T-helper 2 cell treated with Interferon-gamma antibody and Interleukin-4, amounts not matched to agents 5 μg/mL and 100 μg/mL, for 36 hours (primary cell): ENCODE measurements around the gene CCNB2.
A peak's percentile ranks its signal among the peaks of the same experiment; 100 is the strongest.
"Not testable (repeated sequence)": the region's sequence is repeated elsewhere in the genome, so short reads cannot be mapped to it uniquely, and the experiment has no call there.

Experiments
- DNase-seq: peaks from one replicate; pipeline ENCODE4 v3.0.0; 2021; ENCODE audit warnings: low spot score
- H3K27ac Mint-ChIP-seq: one replicate; pipeline ENCODE4 v1.8.0; 2021; ENCODE audit warnings: mild to moderate bottlenecking, mixed read lengths
- H3K27me3 Mint-ChIP-seq: one replicate; pipeline ENCODE4 v1.8.0; 2021; ENCODE audit warnings: low read depth, mixed read lengths
- H3K36me3 Mint-ChIP-seq: one replicate; pipeline ENCODE4 v1.8.0; 2021; ENCODE audit warnings: low read depth, mixed read lengths
- H3K4me1 Mint-ChIP-seq: one replicate; pipeline ENCODE4 v1.8.0; 2021; ENCODE audit warnings: low read depth, mixed read lengths
- H3K4me3 Mint-ChIP-seq: one replicate; pipeline ENCODE4 v1.8.0; 2022; ENCODE audit warnings: mild to moderate bottlenecking, moderate library complexity, mixed read lengths
- H3K9me3 Mint-ChIP-seq: one replicate; pipeline ENCODE4 v1.8.0; 2021; ENCODE audit warnings: mixed read lengths

CCNB2 gene

GRCh38 chr15:59116141-59116540, 11.2 kb downstream of the CCNB2 start:
- DNase-seq: no peak
- Mint-ChIP-seq H3K4me3 (no peak overlapping the region), H3K27ac (no peak overlapping the region), H3K9me3 (no peaks in the 10 kb centered on the region), H3K27me3 (no peaks in the 10 kb centered on the region), H3K4me1 (no peaks in the 10 kb centered on the region), H3K36me3 (peaks cover 64% of the 10 kb centered on the region)

DNA sequence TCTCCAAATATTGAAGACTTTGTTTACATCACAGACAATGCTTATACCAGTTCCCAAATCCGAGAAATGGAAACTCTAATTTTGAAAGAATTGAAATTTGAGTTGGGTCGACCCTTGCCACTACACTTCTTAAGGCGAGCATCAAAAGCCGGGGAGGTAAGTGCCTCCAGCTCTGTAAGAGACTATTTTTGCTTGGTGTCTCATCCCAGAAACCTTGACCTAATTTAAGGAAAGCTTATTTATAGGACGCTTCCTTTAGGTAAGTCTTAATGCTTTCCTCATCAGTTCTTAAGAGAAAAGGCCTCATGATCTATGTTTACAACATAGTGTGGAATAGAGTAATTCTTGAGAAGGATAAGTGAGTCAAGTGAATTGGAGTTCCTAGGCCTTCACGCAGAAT, 11.8 kb downstream of the CCNB2 start:
- Mint-ChIP-seq H3K36me3 (peaks cover 62% of the 10 kb centered on the region), H3K27ac (no peak overlapping the region), H3K27me3 (no peaks in the 10 kb centered on the region), H3K4me1 (no peaks in the 10 kb centered on the region), H3K4me3 (no peak overlapping the region), H3K9me3 (no peaks in the 10 kb centered on the region)
- no peak for DNase-seq

DNA sequence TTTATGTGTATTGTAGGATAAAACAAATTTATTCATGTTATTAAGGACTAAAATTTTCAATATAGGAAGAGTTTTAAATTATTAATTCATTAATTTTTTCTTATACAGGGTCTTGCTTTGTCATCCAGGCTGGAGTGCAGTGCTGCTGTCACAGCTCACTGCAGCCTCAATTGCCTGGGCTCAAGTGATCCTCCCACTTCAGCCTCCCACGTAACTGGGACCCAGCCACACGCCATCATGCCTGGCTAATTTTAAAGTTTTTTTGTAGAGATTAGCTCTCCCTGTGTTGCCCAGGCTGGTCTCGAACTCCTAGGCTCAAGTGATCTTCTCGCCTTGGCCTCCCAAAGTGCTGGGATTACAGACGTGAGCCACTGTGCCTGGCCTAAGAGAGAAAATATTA, 14.7 kb downstream of the CCNB2 start:
- H3K4me1 Mint-ChIP-seq: no peaks in the 10 kb centered on the region
- H3K4me3 Mint-ChIP-seq: no peak overlapping the region
- no peak for DNase-seq
- H3K27me3 Mint-ChIP-seq: no peaks in the 10 kb centered on the region
- no peaks in the 10 kb centered on the region for H3K9me3 Mint-ChIP-seq
- H3K27ac Mint-ChIP-seq: no peak overlapping the region
- H3K36me3 Mint-ChIP-seq: peaks cover 65% of the 10 kb centered on the region

GRCh38 chr15:59120937-59121336, 16.0 kb downstream of the CCNB2 start:
- H3K36me3 Mint-ChIP-seq: peaks cover 62% of the 10 kb centered on the region

GRCh38 chr15:59124261-59124660, 19.3 kb downstream of the CCNB2 start:
- Mint-ChIP-seq H3K4me1 (peaks cover 9% of the 10 kb centered on the region), H3K9me3 (peaks cover 16% of the 10 kb centered on the region), H3K36me3 (peaks cover 72% of the 10 kb centered on the region), H3K27ac (no peak overlapping the region), H3K27me3 (no peaks in the 10 kb centered on the region), H3K4me3 (no peak overlapping the region)
- DNase-seq: no peak

More at GRCh38 chr15:59120937-59121336, 16.0 kb downstream of the CCNB2 start:
- no peaks in the 10 kb centered on the region for H3K9me3 Mint-ChIP-seq
- no peak for DNase-seq
- no peak overlapping the region for H3K4me3 Mint-ChIP-seq
- no peaks in the 10 kb centered on the region for H3K27me3 Mint-ChIP-seq
- H3K27ac Mint-ChIP-seq: no peak overlapping the region
- H3K4me1 Mint-ChIP-seq: no peaks in the 10 kb centered on the region

DNA sequence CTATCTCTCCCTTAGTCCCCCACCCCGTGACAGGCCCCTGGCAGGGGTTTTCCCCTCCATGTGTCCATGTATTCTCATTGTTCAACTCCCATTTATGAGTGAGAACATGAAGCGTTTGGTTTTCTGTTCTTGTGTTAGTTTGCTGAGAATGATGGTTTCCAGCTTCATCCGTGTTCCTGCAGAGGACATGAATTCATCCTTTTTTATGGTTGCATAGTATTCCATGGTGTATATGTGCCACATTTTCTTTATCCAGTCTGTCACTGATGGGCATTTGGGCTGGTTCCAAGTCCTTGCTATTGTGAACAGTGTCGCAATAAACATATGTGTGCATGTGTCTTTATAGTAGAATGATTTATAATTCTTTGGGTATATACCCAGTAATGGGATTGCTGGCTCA, 20.7 kb downstream of the CCNB2 start:
- H3K4me1 Mint-ChIP-seq, H3K27ac Mint-ChIP-seq, H3K4me3 Mint-ChIP-seq, H3K27me3 Mint-ChIP-seq, DNase-seq: not testable (repeated sequence)
- Mint-ChIP-seq H3K36me3 (peaks cover 78% of the 10 kb centered on the region), H3K9me3 (peaks cover 27% of the 10 kb centered on the region)

GRCh38 chr15:59127255-59127654, 22.3 kb downstream of the CCNB2 start:
- not testable (repeated sequence) for H3K27ac Mint-ChIP-seq, DNase-seq, H3K27me3 Mint-ChIP-seq, H3K4me1 Mint-ChIP-seq, H3K4me3 Mint-ChIP-seq
- Mint-ChIP-seq H3K9me3 (peaks cover 27% of the 10 kb centered on the region), H3K36me3 (peaks cover 89% of the 10 kb centered on the region)

- Mint-ChIP-seq H3K4me1 (peaks cover 9% of the 10 kb centered on the region), H3K9me3 (peaks cover 27% of the 10 kb centered on the region), H3K27me3 (no peaks in the 10 kb centered on the region), H3K36me3 (peaks cover 81% of the 10 kb centered on the region), H3K4me3 (no peak overlapping the region), H3K27ac (no peak overlapping the region)
- no peak for DNase-seq
These were observed 26.5 kb downstream of the CCNB2 start for GRCh38 chr15:59131456-59131855.

GRCh38 chr15:59131969-59132562, 27.1 kb downstream of the CCNB2 start:
- Mint-ChIP-seq H3K27ac (no peak overlapping the region), H3K36me3 (peaks cover 74% of the 10 kb centered on the region), H3K4me3 (no peak overlapping the region), H3K27me3 (no peaks in the 10 kb centered on the region), H3K9me3 (peaks cover 26% of the 10 kb centered on the region), H3K4me1 (peaks cover 9% of the 10 kb centered on the region)
- DNase-seq: no peak

GRCh38 chr15:59133929-59134427, 29.0 kb downstream of the CCNB2 start:
- Mint-ChIP-seq H3K36me3 (peaks cover 66% of the 10 kb centered on the region), H3K27ac (no peak overlapping the region), H3K27me3 (no peaks in the 10 kb centered on the region), H3K4me3 (no peak overlapping the region), H3K4me1 (peaks cover 12% of the 10 kb centered on the region), H3K9me3 (peaks cover 14% of the 10 kb centered on the region)
- DNase-seq: no peak

- H3K36me3 Mint-ChIP-seq: peaks cover 47% of the 10 kb centered on the region
- DNase-seq: peak; percentile 18
These were observed 32.6 kb downstream of the CCNB2 start for GRCh38 chr15:59137566-59137965.

DNA sequence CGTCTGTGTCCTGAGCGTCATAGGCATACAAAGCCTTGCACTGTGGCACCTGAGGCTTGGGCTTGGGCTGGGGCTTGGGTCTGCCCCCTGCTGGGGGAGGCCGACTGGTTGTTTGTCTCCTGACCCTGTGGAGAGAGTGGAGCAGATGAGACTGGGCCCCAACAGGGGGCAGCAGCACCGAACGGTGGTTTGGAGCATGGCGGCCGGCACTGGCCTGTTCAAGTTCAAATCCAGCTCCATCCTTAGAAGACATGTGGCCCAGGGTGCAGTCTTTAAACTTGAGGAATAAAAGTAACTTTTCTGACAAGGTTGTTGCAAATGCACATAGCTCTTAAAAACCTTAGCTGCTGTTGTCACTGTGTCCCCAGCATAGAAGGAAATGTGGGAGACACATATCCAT, 33.3 kb downstream of the CCNB2 start:
- DNase-seq: peak; percentile 34
- Mint-ChIP-seq H3K36me3 (peaks cover 43% of the 10 kb centered on the region), H3K9me3 (no peaks in the 10 kb centered on the region), H3K27ac (no peak overlapping the region), H3K4me1 (peaks cover 27% of the 10 kb centered on the region), H3K27me3 (no peaks in the 10 kb centered on the region), H3K4me3 (no peak overlapping the region)

More at GRCh38 chr15:59137566-59137965, 32.6 kb downstream of the CCNB2 start:
- peaks cover 27% of the 10 kb centered on the region for H3K4me1 Mint-ChIP-seq
- no peak overlapping the region for H3K4me3 Mint-ChIP-seq
- H3K27ac Mint-ChIP-seq: no peak overlapping the region
- H3K9me3 Mint-ChIP-seq: no peaks in the 10 kb centered on the region
- H3K27me3 Mint-ChIP-seq: no peaks in the 10 kb centered on the region

DNA sequence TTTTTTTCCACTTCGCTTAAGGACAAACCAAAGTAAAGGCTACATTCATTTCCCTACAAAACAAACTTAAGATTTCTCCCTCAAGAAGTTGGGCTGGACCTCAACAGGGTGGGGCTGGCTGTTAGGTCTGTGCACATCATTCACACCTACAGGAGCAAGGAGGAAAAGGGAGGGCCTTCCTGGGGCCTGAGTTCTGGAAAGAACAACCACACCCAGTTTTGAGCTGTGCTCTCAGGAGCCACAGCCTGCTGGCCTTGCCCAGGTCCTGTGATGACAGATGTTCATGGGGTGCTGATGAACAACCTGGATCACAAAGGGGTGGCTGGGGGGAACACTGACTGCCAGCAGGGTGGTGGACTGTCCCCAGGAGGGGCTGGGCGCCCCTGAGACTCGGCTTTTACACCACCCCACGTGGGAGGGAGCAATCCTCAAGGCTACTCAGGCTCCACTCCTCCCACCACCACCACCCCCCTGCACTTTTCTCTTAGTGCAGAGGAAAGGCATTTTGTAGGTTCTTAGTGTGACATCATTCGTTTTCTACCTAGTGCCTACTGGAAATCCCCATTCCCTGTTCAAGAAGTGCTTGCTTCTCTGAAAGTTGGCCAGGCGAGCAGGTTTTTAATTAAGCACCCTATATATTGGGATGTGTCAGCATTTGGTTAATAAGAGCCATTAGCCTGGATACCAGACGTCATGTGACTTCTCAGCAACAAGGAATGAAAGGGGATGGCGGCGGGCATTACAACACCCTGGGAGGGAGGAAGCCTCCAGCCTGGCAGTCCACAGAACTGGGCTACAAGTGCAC, 35.7 kb downstream of the CCNB2 start:
- Mint-ChIP-seq H3K27ac (no peak overlapping the region), H3K27me3 (no peaks in the 10 kb centered on the region), H3K4me3 (no peak overlapping the region), H3K4me1 (peaks cover 27% of the 10 kb centered on the region), H3K9me3 (no peaks in the 10 kb centered on the region), H3K36me3 (peaks cover 33% of the 10 kb centered on the region)
- no peak for DNase-seq

- DNase-seq: no peak
- no peaks in the 10 kb centered on the region for H3K9me3 Mint-ChIP-seq
- H3K4me3 Mint-ChIP-seq: no peak overlapping the region
- no peak overlapping the region for H3K27ac Mint-ChIP-seq
- no peaks in the 10 kb centered on the region for H3K27me3 Mint-ChIP-seq
- peaks cover 15% of the 10 kb centered on the region for H3K4me1 Mint-ChIP-seq
- H3K36me3 Mint-ChIP-seq: peaks cover 25% of the 10 kb centered on the region
These were observed 38.3 kb downstream of the CCNB2 start for GRCh38 chr15:59143281-59143680.
